ENCODE measurements around the gene ADORA3. TPM values are rescaled to one million over a fixed set of nuclear protein-coding genes. Genes with fewer than 3 reads are reported as not detected.

Gene ADORA3
- total and polyA plus RNA-seq, 10 of the 15 experiments (the other 5 are each of a cell fraction or from before 2014, with no cell fraction given), result 0.14 to 0.29 (median 0.18) TPM; not detected in 2

- TF ChIP-seq MLLT1 (IDR thresholded peaks at IDR 0.05) (peak; percentile 46; the same call in 1 of the 2 replicates), ZNF592 (IDR thresholded peaks at IDR 0.05) (no peak), ATF7 (IDR thresholded peaks at IDR 0.05; ENCODE audit: low read depth) (peak; percentile 46; the same call in 1 of the 2 replicates), POLR2AphosphoS5 (IDR thresholded peaks at IDR 0.05; ENCODE audit: low read length) (no peak), EZH2 (IDR thresholded peaks at IDR 0.05; ENCODE audit: borderline replicate concordance, control insufficient read depth, low read depth, low read length) (no peak), TARDBP (IDR thresholded peaks at IDR 0.05; ENCODE audit: borderline replicate concordance) (no peak), RELA (IDR thresholded peaks at IDR 0.05; ENCODE audit: borderline replicate concordance, partially characterized antibody) (no peak), BACH1 (IDR thresholded peaks at IDR 0.05; ENCODE audit: borderline replicate concordance) (no peak), NKRF (conservative IDR thresholded peaks at IDR 0.05) (0 out of 2 replicates have a peak, but pooled peaks have one; percentile 46), LARP7 (IDR thresholded peaks at IDR 0.05) (no peak), TCF12 (IDR thresholded peaks at IDR 0.05; ENCODE audit: low read depth, low read length) (no peak), ZNF24 (IDR thresholded peaks at IDR 0.05) (no peak), PRDM15 (CRISPR knock-in tag; IDR thresholded peaks at IDR 0.05) (no peak), WRNIP1 (IDR thresholded peaks at IDR 0.05; ENCODE audit: borderline replicate concordance, low read depth, low read length) (no peak), RFX5 (IDR thresholded peaks at IDR 0.05; ENCODE audit: low read depth, low read length) (no peak), ZBTB33 (IDR thresholded peaks at IDR 0.05) (no peak), TAF1 (IDR thresholded peaks at IDR 0.05; ENCODE audit: borderline replicate concordance, low read depth, low read length) (no peak)
Observed at GRCh38 chr1:111476761-111477309, 26.6 kb downstream of the ADORA3 start (continued).
